GM23338 (cell line): Measurements from ENCODE around the gene LRP1B. TPM values are rescaled to one million over a fixed set of nuclear protein-coding genes. Genes with fewer than 3 reads are reported as not detected.

Experiments used
- ATAC-seq: fragments of 200-7000 bp; cut with Tn5 transposase; 3 replicates; pipeline ENCODE4 v1.9.1; 2020
- DNase-seq: peaks from one replicate; pipeline ENCODE4 v3.0.0-alpha.2; 2015; ENCODE audit warnings: low spot score
- H2AFZ ChIP-seq: fragments of 200-600 bp; sonication (generic); 2 replicates; pipeline ENCODE4 v1.8.0; 2016; ENCODE audit warnings: antibody characterized with exemption, mild to moderate bottlenecking, moderate library complexity
- H3F3A ChIP-seq: fragments of 200-600 bp; sonication (generic); replicated peaks from 2 replicates; pipeline ENCODE4 v1.8.0; 2017; ENCODE audit warnings: antibody characterized with exemption, mixed run types, low read depth
- H3K27ac ChIP-seq: fragments of 200-600 bp; sonication (generic); 2 replicates; pipeline ENCODE4 v1.6.1; 2016; ENCODE audit warnings: low read depth
- H3K27me3 ChIP-seq: fragments of 200-600 bp; sonication (generic); 2 replicates; pipeline ENCODE4 v1.8.0; 2016; ENCODE audit warnings: mild to moderate bottlenecking, mixed run types, moderate library complexity; ENCODE audit not compliant: insufficient read depth
- H3K36me3 ChIP-seq: fragments of 200-600 bp; sonication (generic); 2 replicates; pipeline ENCODE4 v1.8.0; 2016; ENCODE audit warnings: mild to moderate bottlenecking; ENCODE audit not compliant: insufficient read depth
- H3K4me1 ChIP-seq: fragments of 200-600 bp; sonication (generic); 2 replicates; pipeline ENCODE4 v1.8.0; 2016; ENCODE audit warnings: mild to moderate bottlenecking, moderate library complexity; ENCODE audit not compliant: insufficient read depth
- H3K4me2 ChIP-seq: fragments of 200-600 bp; sonication (generic); 2 replicates; pipeline ENCODE4 v1.7.1; 2017; ENCODE audit warnings: mixed run types
- H3K4me3 ChIP-seq: fragments of 200-600 bp; sonication (generic); 2 replicates; pipeline ENCODE4 v1.6.1; 2016; ENCODE audit warnings: mixed run types
- H3K79me2 ChIP-seq: fragments of 200-600 bp; sonication (generic); replicated peaks from 2 replicates; pipeline ENCODE4 v1.8.0; 2017; ENCODE audit warnings: mild to moderate bottlenecking; ENCODE audit not compliant: insufficient read depth
- H3K9me2 ChIP-seq: fragments of 200-600 bp; sonication (generic); 2 replicates; pipeline ENCODE4 v1.8.0; 2017; ENCODE audit not compliant: insufficient read depth
- H4K20me1 ChIP-seq: fragments of 200-600 bp; sonication (generic); replicated peaks from 2 replicates; pipeline ENCODE4 v1.8.0; 2017; ENCODE audit warnings: mild to moderate bottlenecking; ENCODE audit not compliant: insufficient read depth
- H3K27ac Mint-ChIP-seq: 2 replicates; pipeline ENCODE4 v1.8.0; 2020; ENCODE audit warnings: inconsistent platforms, mild to moderate bottlenecking, moderate library complexity, mixed read lengths
- H3K27me3 Mint-ChIP-seq: 3 replicates; pipeline ENCODE4 v1.8.0; 2022; ENCODE audit warnings: low read depth, mild to moderate bottlenecking, moderate library complexity, mixed read lengths, inconsistent platforms; ENCODE audit not compliant: insufficient read depth, poor library complexity
- H3K36me3 Mint-ChIP-seq: 3 replicates; pipeline ENCODE4 v1.8.0; 2021; ENCODE audit warnings: low read depth, mild to moderate bottlenecking, inconsistent platforms, moderate library complexity, mixed read lengths
- H3K4me1 Mint-ChIP-seq: 3 replicates; pipeline ENCODE4 v1.8.0; 2020; ENCODE audit warnings: mild to moderate bottlenecking, inconsistent platforms, mixed read lengths
- H3K4me3 Mint-ChIP-seq: 3 replicates; pipeline ENCODE4 v1.8.0; 2021; ENCODE audit warnings: moderate library complexity, mild to moderate bottlenecking, inconsistent platforms, mixed read lengths
- H3K9me3 Mint-ChIP-seq: 3 replicates; pipeline ENCODE4 v1.8.0; 2020; ENCODE audit warnings: moderate library complexity, mild to moderate bottlenecking, inconsistent platforms, mixed read lengths
- CREB1 ChIP-seq: fragments of 250-450 bp; sonication (Bioruptor Pico); IDR thresholded peaks from 2 replicates; pipeline ENCODE4 v1.5.0; 2020; ENCODE audit warnings: low read depth, mild to moderate bottlenecking, moderate library complexity
- CTCF ChIP-seq, 2 experiments: fragments of 200-600 bp in 1 of 2; sonication (generic) in 1 of 2; conservative IDR thresholded peaks; 2 replicates each; pipeline versions ENCODE4 v1.5.1 to v1.6.1; 2016 to 2017; ENCODE audit warnings: antibody characterized with exemption in 2 of 2, low read depth in 2 of 2, mild to moderate bottlenecking in 2 of 2, moderate library complexity in 1 of 2
- EZH2 ChIP-seq: fragments of 200-600 bp; sonication (generic); IDR thresholded peaks from one replicate; pipeline ENCODE4 v1.8.0; 2017; ENCODE audit warnings: antibody characterized with exemption, mild to moderate bottlenecking, low read depth; ENCODE audit not compliant: unreplicated experiment
- JUNB ChIP-seq: IDR thresholded peaks from one replicate; pipeline ENCODE4 v1.6.1; 2016; ENCODE audit warnings: antibody characterized with exemption; ENCODE audit not compliant: unreplicated experiment
- NANOG ChIP-seq: IDR thresholded peaks from 2 replicates; pipeline ENCODE4 v1.6.1; 2016; ENCODE audit warnings: antibody characterized with exemption, borderline replicate concordance
- POLR2AphosphoS5 ChIP-seq: IDR thresholded peaks from 2 replicates; pipeline ENCODE4 v1.6.1; 2016; ENCODE audit warnings: antibody characterized with exemption, low read depth
- polyA plus RNA-seq: library from polyadenylated mRNA; unstranded; fragments of >200 nt; fragmentation: Nextera tagmentation; extraction: Ambion mirVana; gene quantifications from 2 replicates; pipeline ENCODE4 v1.2.1, GENCODE V29; 2016
- total RNA-seq: library from RNA; depleted of rRNA; stranded (reverse); fragments of >200 nt; shearing (Covaris generic); gene quantifications from 2 replicates; pipeline ENCODE4 v1.2.3, GENCODE V29; 2014
- TF ChIP-seq, protein P1 (sequence below): IDR thresholded peaks from one replicate; pipeline ENCODE4 v1.6.1; 2018; ENCODE audit warnings: antibody characterized with exemption; ENCODE audit not compliant: unreplicated experiment
- TF ChIP-seq, protein P2 (sequence below): fragments of 250-450 bp; sonication (Bioruptor Pico); IDR thresholded peaks from 2 replicates; pipeline ENCODE4 v1.5.0; 2020; ENCODE audit warnings: mild to moderate bottlenecking, moderate library complexity
- TF ChIP-seq, protein P3 (sequence below): IDR thresholded peaks from 2 replicates; pipeline ENCODE4 v1.6.1; 2016; ENCODE audit warnings: antibody characterized with exemption

The LRP1B gene
- total and polyA plus RNA-seq, 2 experiments from 2014 or later = 0.15 to 0.97 TPM

GRCh38 chr2:141579071-141579470 lies 551.7 kb downstream of the LRP1B start:
- H3K4me3 ChIP-seq = no peak overlapping the region
- H3F3A ChIP-seq = no peaks in the 10 kb centered on the region
- no peaks in the 10 kb centered on the region for H3K36me3 ChIP-seq
- no peak overlapping the region for H3K4me2 ChIP-seq
- no peaks in the 10 kb centered on the region for H4K20me1 ChIP-seq
- Mint-ChIP-seq H3K27me3 (no peaks in the 10 kb centered on the region), H3K4me3 (no peak overlapping the region), H3K27ac (no peak overlapping the region), H3K36me3 (peaks cover 5% of the 10 kb centered on the region; the same call in 2 of the 3 replicates), H3K4me1 (peaks cover 14% of the 10 kb centered on the region), H3K9me3 (peaks cover 14% of the 10 kb centered on the region; the same call in 2 of the 3 replicates)
- no peak overlapping the region for H3K27ac ChIP-seq
- ATAC-seq (no peak), DNase-seq (no peak)
- H3K79me2 ChIP-seq = no peaks in the 10 kb centered on the region
- peaks cover 7% of the 10 kb centered on the region; the same call in 1 of the 2 replicates for H3K9me2 ChIP-seq
- TF ChIP-seq NANOG = no peak
- TF ChIP-seq, protein P1, sequence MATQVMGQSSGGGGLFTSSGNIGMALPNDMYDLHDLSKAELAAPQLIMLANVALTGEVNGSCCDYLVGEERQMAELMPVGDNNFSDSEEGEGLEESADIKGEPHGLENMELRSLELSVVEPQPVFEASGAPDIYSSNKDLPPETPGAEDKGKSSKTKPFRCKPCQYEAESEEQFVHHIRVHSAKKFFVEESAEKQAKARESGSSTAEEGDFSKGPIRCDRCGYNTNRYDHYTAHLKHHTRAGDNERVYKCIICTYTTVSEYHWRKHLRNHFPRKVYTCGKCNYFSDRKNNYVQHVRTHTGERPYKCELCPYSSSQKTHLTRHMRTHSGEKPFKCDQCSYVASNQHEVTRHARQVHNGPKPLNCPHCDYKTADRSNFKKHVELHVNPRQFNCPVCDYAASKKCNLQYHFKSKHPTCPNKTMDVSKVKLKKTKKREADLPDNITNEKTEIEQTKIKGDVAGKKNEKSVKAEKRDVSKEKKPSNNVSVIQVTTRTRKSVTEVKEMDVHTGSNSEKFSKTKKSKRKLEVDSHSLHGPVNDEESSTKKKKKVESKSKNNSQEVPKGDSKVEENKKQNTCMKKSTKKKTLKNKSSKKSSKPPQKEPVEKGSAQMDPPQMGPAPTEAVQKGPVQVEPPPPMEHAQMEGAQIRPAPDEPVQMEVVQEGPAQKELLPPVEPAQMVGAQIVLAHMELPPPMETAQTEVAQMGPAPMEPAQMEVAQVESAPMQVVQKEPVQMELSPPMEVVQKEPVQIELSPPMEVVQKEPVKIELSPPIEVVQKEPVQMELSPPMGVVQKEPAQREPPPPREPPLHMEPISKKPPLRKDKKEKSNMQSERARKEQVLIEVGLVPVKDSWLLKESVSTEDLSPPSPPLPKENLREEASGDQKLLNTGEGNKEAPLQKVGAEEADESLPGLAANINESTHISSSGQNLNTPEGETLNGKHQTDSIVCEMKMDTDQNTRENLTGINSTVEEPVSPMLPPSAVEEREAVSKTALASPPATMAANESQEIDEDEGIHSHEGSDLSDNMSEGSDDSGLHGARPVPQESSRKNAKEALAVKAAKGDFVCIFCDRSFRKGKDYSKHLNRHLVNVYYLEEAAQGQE = no peak
- TF ChIP-seq POLR2AphosphoS5 = no peak
- TF ChIP-seq CREB1 = no peak
- TF ChIP-seq, protein P2, sequence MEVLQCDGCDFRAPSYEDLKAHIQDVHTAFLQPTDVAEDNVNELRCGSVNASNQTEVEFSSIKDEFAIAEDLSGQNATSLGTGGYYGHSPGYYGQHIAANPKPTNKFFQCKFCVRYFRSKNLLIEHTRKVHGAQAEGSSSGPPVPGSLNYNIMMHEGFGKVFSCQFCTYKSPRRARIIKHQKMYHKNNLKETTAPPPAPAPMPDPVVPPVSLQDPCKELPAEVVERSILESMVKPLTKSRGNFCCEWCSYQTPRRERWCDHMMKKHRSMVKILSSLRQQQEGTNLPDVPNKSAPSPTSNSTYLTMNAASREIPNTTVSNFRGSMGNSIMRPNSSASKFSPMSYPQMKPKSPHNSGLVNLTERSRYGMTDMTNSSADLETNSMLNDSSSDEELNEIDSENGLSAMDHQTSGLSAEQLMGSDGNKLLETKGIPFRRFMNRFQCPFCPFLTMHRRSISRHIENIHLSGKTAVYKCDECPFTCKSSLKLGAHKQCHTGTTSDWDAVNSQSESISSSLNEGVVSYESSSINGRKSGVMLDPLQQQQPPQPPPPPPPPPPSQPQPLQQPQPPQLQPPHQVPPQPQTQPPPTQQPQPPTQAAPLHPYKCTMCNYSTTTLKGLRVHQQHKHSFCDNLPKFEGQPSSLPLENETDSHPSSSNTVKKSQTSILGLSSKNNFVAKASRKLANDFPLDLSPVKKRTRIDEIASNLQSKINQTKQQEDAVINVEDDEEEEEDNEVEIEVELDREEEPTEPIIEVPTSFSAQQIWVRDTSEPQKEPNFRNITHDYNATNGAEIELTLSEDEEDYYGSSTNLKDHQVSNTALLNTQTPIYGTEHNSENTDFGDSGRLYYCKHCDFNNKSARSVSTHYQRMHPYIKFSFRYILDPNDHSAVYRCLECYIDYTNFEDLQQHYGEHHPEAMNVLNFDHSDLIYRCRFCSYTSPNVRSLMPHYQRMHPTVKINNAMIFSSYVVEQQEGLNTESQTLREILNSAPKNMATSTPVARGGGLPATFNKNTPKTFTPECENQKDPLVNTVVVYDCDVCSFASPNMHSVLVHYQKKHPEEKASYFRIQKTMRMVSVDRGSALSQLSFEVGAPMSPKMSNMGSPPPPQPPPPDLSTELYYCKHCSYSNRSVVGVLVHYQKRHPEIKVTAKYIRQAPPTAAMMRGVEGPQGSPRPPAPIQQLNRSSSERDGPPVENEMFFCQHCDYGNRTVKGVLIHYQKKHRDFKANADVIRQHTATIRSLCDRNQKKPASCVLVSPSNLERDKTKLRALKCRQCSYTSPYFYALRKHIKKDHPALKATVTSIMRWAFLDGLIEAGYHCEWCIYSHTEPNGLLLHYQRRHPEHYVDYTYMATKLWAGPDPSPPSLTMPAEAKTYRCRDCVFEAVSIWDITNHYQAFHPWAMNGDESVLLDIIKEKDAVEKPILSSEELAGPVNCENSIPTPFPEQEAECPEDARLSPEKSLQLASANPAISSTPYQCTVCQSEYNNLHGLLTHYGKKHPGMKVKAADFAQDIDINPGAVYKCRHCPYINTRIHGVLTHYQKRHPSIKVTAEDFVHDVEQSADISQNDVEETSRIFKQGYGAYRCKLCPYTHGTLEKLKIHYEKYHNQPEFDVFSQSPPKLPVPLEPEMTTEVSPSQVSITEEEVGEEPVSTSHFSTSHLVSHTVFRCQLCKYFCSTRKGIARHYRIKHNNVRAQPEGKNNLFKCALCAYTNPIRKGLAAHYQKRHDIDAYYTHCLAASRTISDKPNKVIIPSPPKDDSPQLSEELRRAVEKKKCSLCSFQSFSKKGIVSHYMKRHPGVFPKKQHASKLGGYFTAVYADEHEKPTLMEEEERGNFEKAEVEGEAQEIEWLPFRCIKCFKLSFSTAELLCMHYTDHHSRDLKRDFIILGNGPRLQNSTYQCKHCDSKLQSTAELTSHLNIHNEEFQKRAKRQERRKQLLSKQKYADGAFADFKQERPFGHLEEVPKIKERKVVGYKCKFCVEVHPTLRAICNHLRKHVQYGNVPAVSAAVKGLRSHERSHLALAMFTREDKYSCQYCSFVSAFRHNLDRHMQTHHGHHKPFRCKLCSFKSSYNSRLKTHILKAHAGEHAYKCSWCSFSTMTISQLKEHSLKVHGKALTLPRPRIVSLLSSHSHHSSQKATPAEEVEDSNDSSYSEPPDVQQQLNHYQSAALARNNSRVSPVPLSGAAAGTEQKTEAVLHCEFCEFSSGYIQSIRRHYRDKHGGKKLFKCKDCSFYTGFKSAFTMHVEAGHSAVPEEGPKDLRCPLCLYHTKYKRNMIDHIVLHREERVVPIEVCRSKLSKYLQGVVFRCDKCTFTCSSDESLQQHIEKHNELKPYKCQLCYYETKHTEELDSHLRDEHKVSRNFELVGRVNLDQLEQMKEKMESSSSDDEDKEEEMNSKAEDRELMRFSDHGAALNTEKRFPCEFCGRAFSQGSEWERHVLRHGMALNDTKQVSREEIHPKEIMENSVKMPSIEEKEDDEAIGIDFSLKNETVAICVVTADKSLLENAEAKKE (CRISPR knock-in tag) = no peak
- no peak for TF ChIP-seq JUNB
- no peak for TF ChIP-seq EZH2
- TF ChIP-seq, protein P3, sequence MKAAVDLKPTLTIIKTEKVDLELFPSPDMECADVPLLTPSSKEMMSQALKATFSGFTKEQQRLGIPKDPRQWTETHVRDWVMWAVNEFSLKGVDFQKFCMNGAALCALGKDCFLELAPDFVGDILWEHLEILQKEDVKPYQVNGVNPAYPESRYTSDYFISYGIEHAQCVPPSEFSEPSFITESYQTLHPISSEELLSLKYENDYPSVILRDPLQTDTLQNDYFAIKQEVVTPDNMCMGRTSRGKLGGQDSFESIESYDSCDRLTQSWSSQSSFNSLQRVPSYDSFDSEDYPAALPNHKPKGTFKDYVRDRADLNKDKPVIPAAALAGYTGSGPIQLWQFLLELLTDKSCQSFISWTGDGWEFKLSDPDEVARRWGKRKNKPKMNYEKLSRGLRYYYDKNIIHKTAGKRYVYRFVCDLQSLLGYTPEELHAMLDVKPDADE = no peak
- no peak for TF ChIP-seq CTCF (conservative IDR thresholded peaks at IDR 0.05; ENCODE audit: low read depth in 2 of 2)
- no peak overlapping the region for H2AFZ ChIP-seq
- peaks cover 18% of the 10 kb centered on the region for H3K4me1 ChIP-seq
- no peaks in the 10 kb centered on the region for H3K27me3 ChIP-seq
